ENCODE measurements around the gene SLC7A11. TPM values are rescaled to one million over a fixed set of nuclear protein-coding genes. Genes with fewer than 3 reads are reported as not detected.

SLC7A11 gene
- total and polyA plus RNA-seq, 10 of the 15 experiments (the other 5 are each of a cell fraction or from before 2014, with no cell fraction given) = 1.6 to 9.8 (median 3.5) TPM

GRCh38 chr4:138190452-138190858 is 51.7 kb downstream of the SLC7A11 start (continued):
- peak; percentile 49; the same call in 1 of the 2 replicates for TF ChIP-seq ZNF687 (IDR thresholded peaks at IDR 0.05)
- TF ChIP-seq SMAD1 (IDR thresholded peaks at IDR 0.05; ENCODE audit: low read depth, partially characterized antibody) = peak; percentile 52
- TF ChIP-seq ZNF217 (IDR thresholded peaks at IDR 0.05) = peak; percentile 36; the same call in 1 of the 2 replicates
- peak; percentile 93 for TF ChIP-seq BCL11A (IDR thresholded peaks at IDR 0.05; ENCODE audit: low read depth, low read length)
- no peak for TF ChIP-seq SREBF1 (IDR thresholded peaks at IDR 0.05; ENCODE audit: low read length)
- TF ChIP-seq WRNIP1 (IDR thresholded peaks at IDR 0.05; ENCODE audit: borderline replicate concordance, low read depth, low read length) = no peak
- TF ChIP-seq CREB1 (IDR thresholded peaks at IDR 0.05; ENCODE audit: low read depth) = peak; percentile 84
- peak; percentile 98 for TF ChIP-seq EP300 (IDR thresholded peaks at IDR 0.05; ENCODE audit: borderline replicate concordance in 1 of 2, control insufficient read depth in 1 of 2, low read depth in 2 of 2, low read length in 2 of 2)
- no peak for TF ChIP-seq ZSCAN29 (IDR thresholded peaks at IDR 0.05)
- TF ChIP-seq CEBPB (IDR thresholded peaks at IDR 0.05; ENCODE audit: borderline replicate concordance in 1 of 2, low read depth in 2 of 2, low read length in 2 of 2) = peak in 1 of 2 experiments; percentile 75; a peak in 1 of 4 replicates
- 0 out of 2 replicates have a peak, but pooled peaks have one; percentile 77 for TF ChIP-seq ZBED1 (IDR thresholded peaks at IDR 0.05; ENCODE audit: borderline replicate concordance)
- peak; percentile 61 for TF ChIP-seq MEF2B (IDR thresholded peaks at IDR 0.05; ENCODE audit: partially characterized antibody, poor library complexity, severe bottlenecking)
- peak; percentile 98 for TF ChIP-seq ESRRA (IDR thresholded peaks at IDR 0.05; ENCODE audit: low read length)
- TF ChIP-seq ETV6 (conservative IDR thresholded peaks at IDR 0.05 in 1 of 2, IDR thresholded peaks at IDR 0.05 in 1 of 2; ENCODE audit: borderline replicate concordance in 1 of 2, low read depth in 1 of 2) = no peak
- no peak for TF ChIP-seq HDAC6 (IDR thresholded peaks at IDR 0.05; ENCODE audit: unreplicated experiment)
- TF ChIP-seq IRF4 (IDR thresholded peaks at IDR 0.05; ENCODE audit: low read depth, low read length) = peak; percentile 84
- TF ChIP-seq TCF7 (IDR thresholded peaks at IDR 0.05; ENCODE audit: borderline replicate concordance) = no peak
- no peak for TF ChIP-seq PBX3 (IDR thresholded peaks at IDR 0.05; ENCODE audit: insufficient replicate concordance, low read depth, low read length)
- TF ChIP-seq MXI1 (IDR thresholded peaks at IDR 0.05; ENCODE audit: low read depth, low read length) = peak; percentile 66; the same call in 1 of the 2 replicates
- TF ChIP-seq NFIC (IDR thresholded peaks at IDR 0.05; ENCODE audit: low read depth, low read length) = peak; percentile 92
- peak; percentile 49 to 68; a peak in 2 of 4 replicates for TF ChIP-seq BHLHE40 (IDR thresholded peaks at IDR 0.05; ENCODE audit: borderline replicate concordance in 1 of 2, low read depth in 2 of 2, low read length in 1 of 2)
- no peak for TF ChIP-seq BRCA1 (IDR thresholded peaks at IDR 0.05; ENCODE audit: low read depth, low read length)
- TF ChIP-seq CTCF (IDR thresholded peaks at IDR 0.05 in 2 of 3, conservative IDR thresholded peaks at IDR 0.05 in 1 of 3; ENCODE audit: control insufficient read depth in 2 of 3, extremely low read depth in 1 of 3, insufficient read depth in 1 of 3, low read depth in 3 of 3, low read length in 3 of 3) = no peak
